Activated CD4-positive, alpha-beta T cell treated with anti-CD3 and anti-CD28 coated beads, Interleukin-2, Interleukin-4, amounts not matched to agents 100 ng/mL and 50 ng/mL, durations not matched to agents 16 hours and 8 hours (primary cell): ENCODE data around the gene NDUFA13.
A peak's percentile ranks its signal among the peaks of the same experiment; 100 is the strongest.

Experiments used
- DNase-seq: peaks from one replicate; pipeline ENCODE4 v3.0.0-alpha.2; 2020; ENCODE audit warnings: low spot score

Gene NDUFA13

DNA sequence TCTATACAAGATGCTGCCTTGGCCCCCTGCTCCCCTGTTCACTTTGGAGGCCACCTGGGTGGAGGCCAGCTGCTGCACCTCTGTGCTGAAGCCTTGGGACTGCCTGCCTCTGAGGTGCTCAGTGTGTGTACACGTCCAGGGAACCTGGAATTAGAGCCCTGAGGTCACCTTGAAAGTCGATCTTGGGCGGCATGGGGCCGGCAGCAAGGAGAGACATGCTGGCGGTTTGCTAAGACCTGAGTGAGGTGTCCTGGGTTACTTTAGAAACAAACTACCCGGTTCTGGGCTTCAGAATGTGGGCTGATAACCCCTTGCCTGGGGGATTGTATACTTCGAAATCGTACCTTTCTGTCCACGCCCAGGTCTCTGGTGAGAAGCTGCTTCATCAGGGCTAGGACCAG lies 26.2 kb upstream of the NDUFA13 start:
- no peak for DNase-seq

GRCh38 chr19:19490214-19490968 lies 25.6 kb upstream of the NDUFA13 start:
- DNase-seq: peak; percentile 83

DNA sequence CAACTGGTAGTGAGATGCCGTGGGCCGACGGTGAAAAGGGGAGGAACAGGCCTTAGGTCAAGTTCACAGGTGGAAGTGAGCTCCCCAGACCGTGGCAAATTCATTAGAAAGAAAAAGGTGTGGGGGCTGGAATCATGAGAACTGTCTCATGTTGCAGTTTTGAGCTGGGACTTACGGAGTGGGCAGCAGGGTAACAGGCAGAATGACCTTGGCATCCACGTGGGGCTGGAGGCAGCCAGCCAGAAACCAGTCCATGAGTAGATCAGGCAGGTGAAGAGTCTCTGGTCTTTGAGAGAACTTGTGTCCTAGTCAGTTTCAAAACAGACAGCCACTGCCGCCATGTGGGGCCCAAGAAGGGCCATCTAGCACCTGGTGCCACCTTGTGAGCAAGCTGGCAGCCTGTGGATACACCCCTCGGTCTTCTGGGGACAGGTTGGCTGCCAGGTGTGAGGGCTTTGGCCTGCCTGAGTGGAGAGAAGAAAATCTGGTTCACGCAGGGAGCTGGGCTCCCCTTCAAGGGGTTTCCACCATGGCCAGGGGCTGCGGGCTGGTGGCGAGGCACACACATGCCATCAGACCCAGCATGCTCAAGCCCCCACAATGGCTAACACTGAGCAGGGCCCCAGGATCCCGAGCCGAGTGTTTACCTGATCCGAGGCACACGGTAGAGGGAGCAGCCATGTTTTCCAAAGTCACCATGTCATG lies 24.6 kb upstream of the NDUFA13 start:
- DNase-seq: no peak

GRCh38 chr19:19492026-19492610 lies 23.9 kb upstream of the NDUFA13 start:
- DNase-seq: no peak

DNA sequence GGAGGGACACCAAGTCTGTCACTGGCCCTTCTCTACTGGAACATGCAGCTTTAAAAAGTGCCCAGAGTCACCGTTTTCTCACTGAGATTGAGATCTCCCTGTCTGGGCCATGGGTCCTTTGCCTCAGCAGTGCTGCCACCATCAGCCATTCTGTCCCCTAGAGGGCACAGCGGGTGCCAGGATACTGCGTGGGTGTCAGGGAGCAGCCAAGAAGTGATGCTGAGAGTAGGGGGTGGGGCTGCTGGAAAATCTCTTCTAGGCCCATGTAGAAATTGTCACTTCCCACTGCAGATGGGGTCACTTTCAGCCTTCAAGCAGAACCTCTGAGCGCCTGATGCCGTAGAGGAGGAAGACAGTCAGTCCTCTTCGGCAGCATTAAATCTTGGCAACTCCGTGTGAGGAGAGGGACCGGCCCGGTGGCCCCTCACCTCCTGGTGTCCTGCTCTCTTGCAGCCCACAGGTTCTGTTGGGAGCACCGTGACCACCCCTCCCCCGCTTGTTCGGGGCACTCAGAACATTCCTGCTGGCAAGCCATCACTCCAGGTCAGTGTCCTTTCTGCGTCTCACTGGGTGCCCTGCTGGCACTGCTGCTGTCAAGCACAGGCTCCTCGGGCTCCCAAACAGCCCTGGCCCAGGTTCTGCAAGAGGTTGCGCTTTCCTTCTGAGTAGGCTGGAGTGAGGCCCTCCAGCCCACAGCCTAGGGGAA lies 22.0 kb upstream of the NDUFA13 start:
- DNase-seq: no peak

DNA sequence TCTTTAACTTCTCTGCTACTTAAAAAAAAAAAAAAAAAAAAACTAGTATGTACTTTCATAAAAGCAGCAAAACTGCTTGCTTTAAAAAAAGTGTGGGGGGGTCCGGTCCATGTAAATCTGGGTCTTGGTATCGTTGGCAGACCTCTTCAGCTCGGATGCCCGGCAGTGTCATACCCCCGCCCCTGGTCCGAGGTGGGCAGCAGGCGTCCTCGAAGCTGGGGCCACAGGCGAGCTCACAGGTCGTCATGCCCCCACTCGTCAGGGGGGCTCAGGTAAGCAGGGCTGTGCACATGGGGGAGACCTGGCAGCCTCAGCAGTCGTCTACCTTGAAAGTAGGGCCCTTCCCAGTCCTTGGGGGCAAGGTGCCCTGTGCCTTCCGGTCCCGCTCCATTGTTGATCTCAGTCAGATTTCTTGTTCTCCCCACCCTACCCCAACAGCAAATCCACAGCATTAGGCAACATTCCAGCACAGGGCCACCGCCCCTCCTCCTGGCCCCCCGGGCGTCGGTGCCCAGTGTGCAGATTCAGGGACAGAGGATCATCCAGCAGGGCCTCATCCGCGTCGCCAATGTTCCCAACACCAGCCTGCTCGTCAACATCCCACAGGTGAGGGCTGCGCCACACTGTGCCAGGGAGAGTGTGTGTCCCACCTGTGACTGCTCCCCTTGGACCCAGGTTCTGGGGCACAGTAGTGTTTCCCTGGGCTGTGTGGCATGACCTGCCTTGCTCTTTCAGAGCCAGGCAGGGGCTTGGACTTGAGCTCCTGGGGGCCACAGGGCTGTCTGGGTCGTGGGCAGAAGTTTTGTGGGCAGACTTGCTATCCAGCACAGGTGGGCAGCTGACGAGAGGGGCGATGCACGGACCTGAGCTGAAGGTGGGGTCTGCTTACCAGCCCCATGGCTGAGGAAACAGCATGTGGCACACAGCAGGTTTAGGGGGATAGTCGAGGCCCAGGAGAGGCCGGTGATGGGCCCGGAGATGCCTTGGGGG lies 20.1 kb upstream of the NDUFA13 start:
- no peak for DNase-seq

DNA sequence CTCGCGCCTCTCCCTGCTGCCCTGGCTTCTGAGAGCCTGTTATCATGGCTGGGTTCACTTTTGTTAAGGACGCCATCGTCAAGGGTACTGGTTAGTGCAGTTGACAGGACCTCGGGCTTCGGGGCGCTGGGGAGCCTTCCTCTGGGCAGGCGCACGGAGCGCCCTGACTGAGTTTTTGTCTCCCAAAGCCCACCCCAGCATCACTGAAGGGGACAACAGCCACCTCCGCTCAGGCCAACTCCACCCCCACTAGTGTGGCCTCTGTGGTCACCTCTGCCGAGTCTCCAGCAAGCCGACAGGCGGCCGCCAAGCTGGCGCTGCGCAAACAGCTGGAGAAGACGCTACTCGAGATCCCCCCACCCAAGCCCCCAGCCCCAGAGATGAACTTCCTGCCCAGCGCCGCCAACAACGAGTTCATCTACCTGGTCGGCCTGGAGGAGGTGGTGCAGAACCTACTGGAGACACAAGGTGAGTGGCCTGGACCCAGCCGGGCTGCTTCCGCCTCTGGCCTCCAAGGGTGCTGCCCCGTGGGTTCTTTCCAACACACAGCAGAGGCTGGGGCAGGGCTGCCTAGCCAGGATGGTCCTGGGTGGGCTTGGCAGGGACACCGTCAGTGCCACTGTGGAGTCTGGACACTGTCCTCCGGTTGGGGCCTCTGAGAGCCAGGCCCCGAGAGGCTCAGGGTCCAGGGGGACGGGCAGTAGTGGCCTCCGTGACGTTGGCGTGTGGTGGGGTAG lies 17.6 kb upstream of the NDUFA13 start:
- no peak for DNase-seq

GRCh38 chr19:19499272-19499995 lies 16.6 kb upstream of the NDUFA13 start:
- DNase-seq: no peak

DNA sequence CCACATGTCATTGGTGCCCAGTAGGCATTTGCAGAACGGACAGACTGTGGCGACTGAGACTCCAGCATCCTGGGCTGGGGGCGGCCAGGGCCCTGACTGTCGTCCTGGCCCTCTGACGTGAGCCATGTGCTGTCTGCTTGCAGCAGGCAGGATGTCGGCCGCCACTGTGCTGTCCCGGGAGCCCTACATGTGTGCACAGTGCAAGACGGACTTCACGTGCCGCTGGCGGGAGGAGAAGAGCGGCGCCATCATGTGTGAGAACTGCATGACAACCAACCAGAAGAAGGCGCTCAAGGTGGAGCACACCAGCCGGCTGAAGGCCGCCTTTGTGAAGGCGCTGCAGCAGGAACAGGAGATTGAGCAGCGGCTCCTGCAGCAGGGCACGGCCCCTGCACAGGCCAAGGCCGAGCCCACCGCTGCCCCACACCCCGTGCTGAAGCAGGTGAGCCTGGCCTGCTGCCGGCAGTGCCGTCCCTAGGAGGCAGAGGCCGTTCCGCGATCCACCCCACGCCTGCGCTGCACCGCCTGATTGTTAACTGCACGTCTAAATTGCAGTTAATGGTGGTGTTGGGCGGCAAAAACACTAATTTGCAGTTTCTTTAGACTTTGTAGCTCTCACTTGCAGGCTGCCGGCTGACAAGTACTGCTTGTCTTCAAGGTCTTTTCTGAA lies 14.9 kb upstream of the NDUFA13 start:
- no peak for DNase-seq

- DNase-seq: no peak
These were observed 14.2 kb upstream of the NDUFA13 start for GRCh38 chr19:19501798-19502197.

DNA sequence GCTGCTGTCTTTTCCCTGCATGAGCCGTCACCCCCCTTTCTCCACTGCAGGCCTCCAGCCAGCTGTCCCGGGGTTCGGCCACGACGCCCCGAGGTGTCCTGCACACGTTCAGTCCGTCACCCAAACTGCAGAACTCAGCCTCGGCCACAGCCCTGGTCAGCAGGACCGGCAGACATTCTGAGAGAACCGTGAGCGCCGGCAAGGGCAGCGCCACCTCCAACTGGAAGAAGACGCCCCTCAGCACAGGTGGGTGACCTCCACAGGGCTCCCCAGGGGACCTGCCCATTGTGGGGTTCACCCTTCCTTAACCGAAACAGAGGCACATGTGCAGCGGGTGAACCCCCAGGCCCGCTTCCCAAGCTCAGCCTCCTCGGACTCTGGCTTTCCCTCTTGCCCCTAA lies 13.7 kb upstream of the NDUFA13 start:
- DNase-seq: no peak

DNA sequence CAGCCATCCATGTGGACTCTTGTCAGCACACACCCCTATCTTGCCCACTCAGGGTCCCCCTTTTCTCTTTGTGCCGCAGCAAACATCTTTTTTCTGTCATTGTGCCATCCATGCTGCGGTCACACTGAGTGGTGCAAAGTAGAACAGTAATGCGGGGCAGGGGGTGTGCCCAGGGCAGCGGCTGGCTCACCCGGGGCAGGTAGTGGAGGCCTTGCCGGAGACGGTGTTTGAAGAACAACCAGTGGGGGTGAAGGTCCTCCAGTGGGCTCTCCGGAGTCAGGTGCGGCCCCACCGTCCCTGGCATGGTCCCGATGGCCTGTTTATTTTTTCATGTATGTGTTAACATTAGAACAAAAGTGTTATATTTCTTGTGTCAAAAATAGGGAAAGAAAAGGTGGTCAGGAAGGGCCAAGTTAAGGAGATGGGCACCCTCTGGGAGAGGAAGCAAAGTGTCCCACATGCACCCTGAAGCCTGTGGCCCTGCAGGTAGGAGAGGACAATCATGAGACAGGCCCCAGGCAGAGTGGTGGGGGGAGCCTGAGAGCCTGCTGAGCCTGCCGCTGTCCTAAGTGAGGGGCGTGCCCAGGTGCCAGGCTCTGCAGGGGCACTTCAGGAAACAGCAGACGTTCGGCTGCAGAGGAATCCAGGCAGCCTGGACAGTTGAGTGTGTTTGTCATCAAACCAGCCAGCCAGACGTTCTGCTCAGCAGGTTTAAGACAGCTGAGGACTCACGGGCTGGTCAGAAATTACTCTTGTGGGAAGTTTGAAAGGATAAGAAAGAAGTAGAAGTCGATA lies 13.0 kb upstream of the NDUFA13 start:
- no peak for DNase-seq

GRCh38 chr19:19504754-19505668 lies 11.0 kb upstream of the NDUFA13 start:
- DNase-seq: no peak

DNA sequence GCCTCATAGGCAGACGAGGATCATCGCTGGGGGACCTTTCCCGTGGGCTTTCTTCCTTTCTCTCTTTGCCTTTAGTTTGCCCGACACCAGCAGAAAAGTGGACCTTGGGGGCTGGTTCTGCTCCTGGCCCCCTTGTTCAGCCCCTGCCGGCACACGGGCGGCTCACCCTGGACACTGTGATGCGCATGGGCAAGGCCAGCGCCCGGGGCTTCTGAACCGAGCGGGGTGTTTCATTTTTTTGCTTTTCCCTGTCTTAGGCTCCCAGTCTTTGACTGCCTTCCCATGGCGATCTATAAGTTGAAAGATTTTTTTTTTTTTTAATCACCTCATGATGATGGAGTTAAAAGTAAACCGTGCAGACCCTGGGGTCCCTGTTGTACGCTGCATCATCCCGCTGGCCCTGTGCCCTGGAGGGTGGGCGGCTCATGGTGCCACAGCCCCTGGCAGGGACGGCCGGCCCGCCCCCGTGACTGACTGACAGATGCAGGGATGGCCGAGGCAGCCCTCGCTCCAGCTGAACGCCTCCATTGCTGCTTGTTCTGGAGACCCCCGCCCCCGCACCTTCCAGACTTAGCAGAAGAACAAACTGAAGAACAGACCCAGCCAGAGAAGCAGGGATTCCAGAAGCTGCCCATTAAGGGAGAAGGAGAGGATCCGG lies 10.2 kb upstream of the NDUFA13 start:
- DNase-seq: no peak

- DNase-seq: no peak
These were observed 9.4 kb upstream of the NDUFA13 start for GRCh38 chr19:19506592-19506991.

GRCh38 chr19:19507354-19507753 lies 8.7 kb upstream of the NDUFA13 start:
- no peak for DNase-seq

- DNase-seq: no peak
These were observed 7.8 kb upstream of the NDUFA13 start for GRCh38 chr19:19508217-19508616.
